Adrenal gland (tissue), 12 donors: ENCODE measurements around the gene DMPK. TPM values are rescaled to one million over a fixed set of nuclear protein-coding genes. Genes with fewer than 3 reads are reported as not detected.

Experiments used
- DNase-seq, 7 donors: peaks; one replicate each; pipeline ENCODE4 v3.0.0-alpha.2; 2019 to 2020
- H3K27ac ChIP-seq, 5 donors: fragments of 200-600 bp; sonication (generic) in 4 of 5; 1 replicate in 3 of 5; 2 replicates in 2 of 5; pipeline versions ENCODE4 v1.5.1 to v1.8.0; 2016 to 2020; ENCODE audit warnings: mild to moderate bottlenecking in 1 of 5
- H3K27me3 ChIP-seq: fragments of 200-600 bp; 2 replicates; pipeline ENCODE4 v1.8.0; 2021
- H3K36me3 ChIP-seq, 2 donors: fragments of 200-600 bp; replicated peaks in 1 of 2; 1 replicate in 1 of 2; 2 replicates in 1 of 2; pipeline versions ENCODE4 v1.5.1 to v1.8.0; 2018 to 2022
- H3K4me1 ChIP-seq, 2 donors: fragments of 200-600 bp; replicated peaks in 1 of 2; 1 replicate in 1 of 2; 2 replicates in 1 of 2; pipeline versions ENCODE4 v1.5.1 to v1.8.0; 2018 to 2021
- H3K4me3 ChIP-seq, 4 donors: fragments of 200-600 bp; sonication (generic) in 3 of 4; one replicate each; pipeline ENCODE4 v1.5.1; 2016 to 2018
- H3K9me3 ChIP-seq, 3 donors: fragments of 200-600 bp; sonication (generic) in 1 of 3; replicated peaks in 1 of 3; 1 replicate in 2 of 3; 2 replicates in 1 of 3; pipeline versions ENCODE4 v1.5.1 to v1.8.0; 2016 to 2021
- POLR2A ChIP-seq, 2 donors: fragments of 450-650 bp; IDR thresholded peaks; one replicate each; pipeline ENCODE4 v1.6.1; 2017; ENCODE audit warnings: antibody characterized with exemption in 2 of 2, mild to moderate bottlenecking in 2 of 2, moderate library complexity in 1 of 2
- WGBS, 4 donors: extraction: QIAGEN DNeasy Blood & Tissue Kit in 2 of 4; methylation state at CpG; one replicate each; pipeline versions ENCODE4 v1.1.5 to v1.1.7; 2013 to 2017; 5-methylcytosine and 5-hydroxymethylcytosine counted together
- intact Hi-C, 2 donors: fragments of 100-400 bp; cut with DNase I; formaldehyde crosslinking; loops; one replicate each; pipeline versions ENCODE4 v1.14.1 to v1.15.0; 2022 to 2023
- polyA plus RNA-seq, 3 donors: library from polyadenylated mRNA; stranded (reverse); fragments of 200-250 nt in 2 of 3; fragments of 350-450 nt in 1 of 3; fragmentation: Illumina TruSeq in 1 of 3; extraction: RNeasy Lipid Tissue Mini Kit (QIAGEN cat#74804) in 1 of 3; gene quantifications; one replicate each; pipeline ENCODE4 v1.2.3, GENCODE V29; 2013 to 2014
- total RNA-seq, 9 donors: library from RNA; depleted of rRNA in 4 of 9; stranded (reverse); fragments of >200 nt in 4 of 9; fragments of 120-200 nt in 1 of 9; fragmentation: NEBNext Ultra II Directional in 1 of 9; extraction: Animal tissue kit (Norgen Biotek cat#: 25700) in 1 of 9; gene quantifications; one replicate each; pipeline versions ENCODE4 v1.1.0 to v1.2.4, GENCODE V29; 2013 to 2023
- TF ChIP-seq, protein P1 (sequence below), 6 experiments: fragments of 450-650 bp in 4 of 6; fragments of 200-600 bp in 2 of 6; sonication (generic) in 1 of 6; IDR thresholded peaks; 1 replicate in 5 of 6; 2 replicates in 1 of 6; pipeline versions ENCODE4 v1.5.1 to v1.8.0; 2016 to 2021; ENCODE audit warnings: antibody characterized with exemption in 6 of 6, mild to moderate bottlenecking in 2 of 6, moderate library complexity in 1 of 6
- donor health status: healthy with polysubstance abuse.
- donor health status: Bipolar disorder and iron deficiency.
- donor health status: DM: yes; HTN: yes; CAD: no.
- donor health status: DM: no; HTN: no; CAD: no.
- donor health status: DM: no; HTN: no; CAD: no.
- donor health status: DM: yes; HTN: yes; CAD: no.

The DMPK gene
- total and polyA plus RNA-seq, 12 donors: 76.8 to 748 (median 129) TPM

DNA sequence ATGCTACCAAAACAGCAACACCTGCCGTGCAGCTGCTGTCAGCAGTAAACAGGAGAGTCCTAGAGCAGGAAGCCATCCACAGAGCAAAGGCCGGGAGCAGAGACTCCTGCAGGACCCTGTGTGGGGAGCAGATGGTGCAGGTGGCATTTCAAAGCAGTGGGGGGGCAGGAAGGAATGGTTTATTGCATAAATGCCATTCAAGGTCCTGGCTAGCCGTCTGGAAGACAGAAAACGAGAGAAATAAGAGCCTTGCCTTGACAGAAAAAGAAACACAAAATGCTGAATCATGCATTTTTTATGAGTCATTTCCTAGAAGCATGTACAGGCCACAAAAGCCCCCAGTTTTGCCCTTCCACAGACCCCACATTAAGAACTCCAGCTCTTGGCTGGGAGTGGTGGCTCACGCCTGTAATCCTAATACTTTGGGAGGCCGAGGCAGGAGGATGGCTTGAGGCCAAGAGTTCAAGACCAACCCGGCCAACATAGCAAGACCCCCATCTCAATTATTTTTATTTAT lies 27.4 kb upstream of the DMPK start:
- 21 to 32% (median 30%) methylated on average over 7 of the region's 7 CpGs for WGBS, 4 donors
- H3K36me3 ChIP-seq: no peaks in the 10 kb centered on the region
- H3K9me3 ChIP-seq: no peaks in the 10 kb centered on the region
- intact Hi-C loops: no loop called here
- no peak for TF ChIP-seq POLR2A (IDR thresholded peaks at IDR 0.05)
- TF ChIP-seq, protein P1, sequence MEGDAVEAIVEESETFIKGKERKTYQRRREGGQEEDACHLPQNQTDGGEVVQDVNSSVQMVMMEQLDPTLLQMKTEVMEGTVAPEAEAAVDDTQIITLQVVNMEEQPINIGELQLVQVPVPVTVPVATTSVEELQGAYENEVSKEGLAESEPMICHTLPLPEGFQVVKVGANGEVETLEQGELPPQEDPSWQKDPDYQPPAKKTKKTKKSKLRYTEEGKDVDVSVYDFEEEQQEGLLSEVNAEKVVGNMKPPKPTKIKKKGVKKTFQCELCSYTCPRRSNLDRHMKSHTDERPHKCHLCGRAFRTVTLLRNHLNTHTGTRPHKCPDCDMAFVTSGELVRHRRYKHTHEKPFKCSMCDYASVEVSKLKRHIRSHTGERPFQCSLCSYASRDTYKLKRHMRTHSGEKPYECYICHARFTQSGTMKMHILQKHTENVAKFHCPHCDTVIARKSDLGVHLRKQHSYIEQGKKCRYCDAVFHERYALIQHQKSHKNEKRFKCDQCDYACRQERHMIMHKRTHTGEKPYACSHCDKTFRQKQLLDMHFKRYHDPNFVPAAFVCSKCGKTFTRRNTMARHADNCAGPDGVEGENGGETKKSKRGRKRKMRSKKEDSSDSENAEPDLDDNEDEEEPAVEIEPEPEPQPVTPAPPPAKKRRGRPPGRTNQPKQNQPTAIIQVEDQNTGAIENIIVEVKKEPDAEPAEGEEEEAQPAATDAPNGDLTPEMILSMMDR (IDR thresholded peaks at IDR 0.05): no peak
- H3K27me3 ChIP-seq: no peaks in the 10 kb centered on the region
- H3K27ac ChIP-seq: no peak overlapping the region
- H3K4me3 ChIP-seq: no peak overlapping the region
- H3K4me1 ChIP-seq: peaks cover 5 to 7% of the 10 kb centered on the region in 2 donors
- DNase-seq: no peak

DNA sequence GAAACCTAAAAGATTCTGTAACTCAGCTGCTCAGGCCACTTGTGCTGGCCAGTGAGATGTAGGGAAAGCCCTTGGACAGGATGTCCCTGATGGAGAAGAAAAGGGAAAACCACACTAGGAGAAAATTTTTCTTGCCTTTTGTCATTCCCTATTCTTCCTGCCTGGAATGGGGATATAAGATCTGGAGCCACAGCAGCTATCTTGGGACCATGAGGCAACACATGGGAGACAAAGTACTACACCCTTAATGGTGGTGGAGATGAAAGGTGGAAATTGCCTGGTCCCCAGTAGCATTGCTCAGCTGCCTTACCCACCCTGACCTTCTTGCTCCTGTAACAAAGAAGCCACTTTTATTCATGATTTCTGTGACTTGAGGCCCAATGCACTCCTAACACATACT lies 23.4 kb upstream of the DMPK start:
- no peaks in the 10 kb centered on the region for H3K9me3 ChIP-seq
- intact Hi-C loops: no loop called here
- DNase-seq: no peak
- H3K4me1 ChIP-seq: peaks cover 5 to 7% of the 10 kb centered on the region in 2 donors
- no peaks in the 10 kb centered on the region for H3K27me3 ChIP-seq
- TF ChIP-seq, protein P1 (IDR thresholded peaks at IDR 0.05): no peak
- no peak for TF ChIP-seq POLR2A (IDR thresholded peaks at IDR 0.05)
- H3K36me3 ChIP-seq: no peaks in the 10 kb centered on the region
- H3K4me3 ChIP-seq: no peak overlapping the region
- H3K27ac ChIP-seq: no peak overlapping the region

DNA sequence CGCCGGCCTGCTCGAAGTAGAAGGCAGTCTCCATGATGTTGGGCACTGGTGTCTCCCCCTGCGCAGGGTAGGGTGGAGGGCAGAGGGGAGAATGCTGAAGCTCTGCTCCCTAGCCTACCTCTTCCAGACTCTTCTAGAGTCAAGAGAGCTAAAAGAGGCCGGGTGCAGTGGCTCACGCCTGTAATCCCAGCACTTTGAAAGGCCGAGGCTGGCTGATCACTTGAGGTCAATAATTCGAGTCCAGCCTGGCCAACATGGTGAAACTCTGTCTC lies 22.6 kb upstream of the DMPK start:
- Histone ChIP-seq H3K9me3 (no peaks in the 10 kb centered on the region), H3K36me3 (no peaks in the 10 kb centered on the region), H3K4me1 (peaks cover 5 to 6% of the 10 kb centered on the region in 2 donors), H3K27me3 (no peaks in the 10 kb centered on the region), H3K27ac (no peak overlapping the region), H3K4me3 (no peak overlapping the region)
- intact Hi-C loops: no loop called here
- DNase-seq: no peak
- no peak for TF ChIP-seq POLR2A (IDR thresholded peaks at IDR 0.05)
- TF ChIP-seq, protein P1 (IDR thresholded peaks at IDR 0.05): no peak
- 88 to 95% (median 94%) methylated on average over 8 of the region's 8 CpGs for WGBS, 4 donors

DNA sequence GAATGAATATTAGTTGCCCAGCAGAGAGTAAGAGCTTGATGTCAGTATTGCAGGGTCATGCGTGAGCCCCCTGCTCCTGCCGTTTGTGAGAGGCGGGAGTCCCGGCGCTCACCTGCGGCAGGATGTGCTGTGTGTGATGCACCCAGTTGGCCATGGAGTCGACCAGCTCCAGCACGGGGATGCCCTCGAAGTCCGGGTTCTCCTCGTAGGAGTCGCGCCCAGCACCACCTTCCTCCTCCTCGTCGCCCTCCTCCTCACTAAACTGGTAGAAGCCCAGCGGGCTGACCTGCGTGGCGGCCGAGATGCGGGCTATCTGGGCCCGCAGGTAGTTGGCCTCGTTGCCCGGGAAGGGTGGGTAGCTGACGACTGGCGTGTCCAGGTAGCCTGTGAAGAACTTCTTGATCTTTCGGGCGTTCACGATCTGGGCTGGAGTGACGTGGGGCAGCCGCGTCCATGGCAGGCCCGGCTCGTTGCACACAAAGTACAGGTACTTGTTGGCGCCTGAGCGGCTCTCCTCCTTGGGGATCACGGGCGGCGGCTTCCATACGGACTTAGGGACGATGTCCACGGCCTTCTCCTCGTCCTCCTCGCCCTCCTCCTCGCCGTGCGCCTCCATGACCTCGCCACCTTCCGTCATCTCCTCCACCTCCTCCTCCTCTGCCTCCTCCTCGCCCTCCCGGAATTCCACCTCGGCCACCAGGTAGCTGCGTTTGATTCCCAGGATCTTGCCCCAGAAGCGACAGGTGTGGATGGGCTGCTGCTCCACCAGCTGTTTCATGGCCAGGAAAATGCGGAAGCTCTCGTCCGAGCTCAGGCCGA lies 22.1 kb upstream of the DMPK start:
- DNase-seq: no peak
- TF ChIP-seq POLR2A (IDR thresholded peaks at IDR 0.05): no peak
- TF ChIP-seq, protein P1 (IDR thresholded peaks at IDR 0.05): no peak

More for the DNA sequence above, 22.1 kb upstream of the DMPK start:
- H3K4me1 ChIP-seq: peaks cover 0 to under 1% of the 10 kb centered on the region in 2 donors
- H3K36me3 ChIP-seq: no peaks in the 10 kb centered on the region
- H3K27ac ChIP-seq: no peak overlapping the region
- intact Hi-C loops: no loop called here
- no peaks in the 10 kb centered on the region for H3K9me3 ChIP-seq
- H3K27me3 ChIP-seq: no peaks in the 10 kb centered on the region
- H3K4me3 ChIP-seq: no peak overlapping the region
- WGBS, 4 donors: 88 to 93% (median 91%) methylated on average over 54 to 57 of the region's 57 CpGs
